GM19395 (cell line): ENCODE results near the gene PDLIM7.
"Not testable (repeated sequence)": the region's sequence is repeated elsewhere in the genome, so short reads cannot be mapped to it uniquely, and the experiment has no call there.

ENCODE experiments used
- ATAC-seq: cut with Tn5 transposase; IDR thresholded peaks from one replicate; pipeline ENCODE4 v1.9.1; 2021; ENCODE audit warnings: mild to moderate bottlenecking, moderate library complexity; ENCODE audit not compliant: unreplicated experiment

The PDLIM7 gene

GRCh38 chr5:177491983-177492746 lies 5.2 kb downstream of the PDLIM7 start:
- ATAC-seq: no peak

GRCh38 chr5:177491429-177491945 lies 5.9 kb downstream of the PDLIM7 start:
- ATAC-seq: no peak

- ATAC-seq: no peak
Measured at GRCh38 chr5:177490992-177491391, 6.4 kb downstream of the PDLIM7 start.

GRCh38 chr5:177490311-177490991 lies 7.0 kb downstream of the PDLIM7 start:
- ATAC-seq: no peak

GRCh38 chr5:177489119-177489716 lies 8.2 kb downstream of the PDLIM7 start:
- no peak for ATAC-seq

- no peak for ATAC-seq
Measured at GRCh38 chr5:177487975-177488374, 9.4 kb downstream of the PDLIM7 start.

- no peak for ATAC-seq
Measured at GRCh38 chr5:177487144-177487543, 10.3 kb downstream of the PDLIM7 start.

GRCh38 chr5:177486256-177486655 lies 11.1 kb downstream of the PDLIM7 start:
- ATAC-seq: no peak

- ATAC-seq: not testable (repeated sequence)
Measured at GRCh38 chr5:177485753-177486152, 11.7 kb downstream of the PDLIM7 start.

- no peak for ATAC-seq
Measured at GRCh38 chr5:177484902-177485549, 12.4 kb downstream of the PDLIM7 start.

- no peak for ATAC-seq
Measured at GRCh38 chr5:177483994-177484901, 13.2 kb downstream of the PDLIM7 start.

GRCh38 chr5:177483042-177483441 lies 14.4 kb downstream of the PDLIM7 start:
- no peak for ATAC-seq

GRCh38 chr5:177482359-177482795 lies 15.0 kb downstream of the PDLIM7 start:
- no peak for ATAC-seq

- ATAC-seq: no peak
Measured at GRCh38 chr5:177479774-177480173, 17.6 kb downstream of the PDLIM7 start.

GRCh38 chr5:177478711-177479646 lies 18.4 kb downstream of the PDLIM7 start:
- ATAC-seq: no peak

GRCh38 chr5:177477701-177478477 lies 19.5 kb downstream of the PDLIM7 start:
- no peak for ATAC-seq

- no peak for ATAC-seq
Measured at GRCh38 chr5:177476531-177477233, 20.7 kb downstream of the PDLIM7 start.
